A673 (cell line): Measurements from ENCODE around the gene MAP3K13. TPM values are rescaled to one million over a fixed set of nuclear protein-coding genes. Genes with fewer than 3 reads are reported as not detected.

Experiments used
- BruUV-seq: library from RNA; stranded (reverse); fragments of 400-500 nt; replicated peaks from 2 replicates; lab custom pipeline; 2021; lab: Mats Ljungman, UMichigan
- CTCF ChIA-PET: fragments of 300-600 bp; sonication (Branson Sonifier 250); formaldehyde crosslinking; loops from one replicate; lab custom pipeline; 2022; ENCODE audit warnings: antibody characterized with exemption; lab: Charles Lee
- POLR2A ChIA-PET: fragments of 300-600 bp; sonication (Branson Sonifier 250); formaldehyde crosslinking; loops from one replicate; lab custom pipeline; 2022; ENCODE audit warnings: antibody characterized with exemption; ENCODE audit not compliant: low non-redundant PET; lab: Charles Lee
- DNase-seq: peaks from one replicate; pipeline ENCODE4 v3.0.0-alpha.2; 2015; ENCODE audit warnings: low spot score
- H3K27ac ChIP-seq: fragments of 200-600 bp; sonication (generic); 2 replicates; pipeline ENCODE4 v1.5.1; 2016; ENCODE audit warnings: mixed run types, low read depth, mild to moderate bottlenecking, mixed read lengths, antibody characterized with exemption, low read length; ENCODE audit not compliant: poor library complexity, severe bottlenecking
- H3K27me3 ChIP-seq: fragments of 200-600 bp; sonication (generic); replicated peaks from 2 replicates; pipeline ENCODE4 v1.6.1; 2017; ENCODE audit warnings: mixed run types, low read depth, mild to moderate bottlenecking, mixed read lengths, antibody characterized with exemption, low read length; ENCODE audit not compliant: insufficient read depth, poor library complexity
- H3K36me3 ChIP-seq: fragments of 200-600 bp; sonication (generic); 2 replicates; pipeline ENCODE4 v1.6.1; 2016; ENCODE audit warnings: mixed run types, mild to moderate bottlenecking, mixed read lengths, antibody characterized with exemption, low read length; ENCODE audit not compliant: insufficient read depth, poor library complexity, severe bottlenecking
- H3K4me1 ChIP-seq: fragments of 200-600 bp; sonication (generic); 2 replicates; pipeline ENCODE4 v1.6.1; 2017; ENCODE audit warnings: mixed run types, mild to moderate bottlenecking, mixed read lengths, antibody characterized with exemption, low read length; ENCODE audit not compliant: insufficient read depth, poor library complexity, severe bottlenecking
- H3K4me3 ChIP-seq: fragments of 200-600 bp; sonication (generic); 2 replicates; pipeline ENCODE4 v1.5.1; 2016; ENCODE audit warnings: low read depth, mixed run types, mild to moderate bottlenecking, mixed read lengths, low read length; ENCODE audit not compliant: poor library complexity, severe bottlenecking
- H3K9me3 ChIP-seq: fragments of 200-600 bp; sonication (generic); 2 replicates; pipeline ENCODE4 v1.6.1; 2016; ENCODE audit warnings: mixed run types, low read depth, mild to moderate bottlenecking, mixed read lengths, antibody characterized with exemption, low read length; ENCODE audit not compliant: poor library complexity, severe bottlenecking
- EZH2 ChIP-seq: fragments of 200-600 bp; sonication (generic); IDR thresholded peaks from 2 replicates; pipeline ENCODE4 v1.6.1; 2017; ENCODE audit warnings: borderline replicate concordance, low read depth, mild to moderate bottlenecking, mixed read lengths, antibody characterized with exemption, low read length; ENCODE audit not compliant: poor library complexity, severe bottlenecking
- intact Hi-C: fragments of 100-400 bp; cut with micrococcal nuclease; formaldehyde crosslinking; loops from one replicate; pipeline ENCODE4 v1.10.0; 2022; ENCODE audit not compliant: unreplicated experiment
- total RNA-seq: library from RNA; stranded (reverse); gene quantifications from 2 replicates; pipeline ENCODE4 v1.2.3, GENCODE V29; 2021
- TF ChIP-seq, protein P1 (sequence below): fragments of 300-800, 200-600 bp; sonication (generic); conservative IDR thresholded peaks from 2 replicates; pipeline ENCODE4 v1.5.1; 2017; ENCODE audit warnings: low read depth, mild to moderate bottlenecking, antibody characterized with exemption, low read length, moderate library complexity, mixed read lengths

The MAP3K13 gene
- total RNA-seq, 1 experiment from 2014 or later, result 26.8 TPM

DNA sequence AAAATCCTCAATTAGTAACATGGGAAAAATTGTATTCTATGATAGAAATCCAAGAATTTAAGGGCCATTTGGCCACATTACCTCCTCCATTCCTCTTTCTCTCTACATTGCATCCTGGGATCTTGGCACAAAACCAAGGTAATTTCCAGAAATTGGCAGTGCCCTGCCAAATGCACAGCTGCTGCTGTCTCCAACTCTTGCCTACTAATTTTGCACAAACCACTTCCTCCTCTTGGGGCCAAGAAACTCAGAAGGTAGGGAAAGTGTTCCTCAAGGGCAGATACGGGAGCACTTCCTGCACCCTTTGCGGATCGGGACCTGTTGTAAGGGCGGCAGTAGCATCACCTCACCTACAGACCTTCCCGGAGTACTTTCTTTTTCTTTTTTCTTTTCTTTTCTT, 57.8 kb downstream of the MAP3K13 start:
- Histone ChIP-seq H3K27me3 (no peaks in the 10 kb centered on the region), H3K27ac (no peak overlapping the region), H3K9me3 (no peaks in the 10 kb centered on the region), H3K4me1 (peaks cover 4% of the 10 kb centered on the region), H3K36me3 (no peaks in the 10 kb centered on the region), H3K4me3 (no peak overlapping the region)
- TF ChIP-seq, protein P1, sequence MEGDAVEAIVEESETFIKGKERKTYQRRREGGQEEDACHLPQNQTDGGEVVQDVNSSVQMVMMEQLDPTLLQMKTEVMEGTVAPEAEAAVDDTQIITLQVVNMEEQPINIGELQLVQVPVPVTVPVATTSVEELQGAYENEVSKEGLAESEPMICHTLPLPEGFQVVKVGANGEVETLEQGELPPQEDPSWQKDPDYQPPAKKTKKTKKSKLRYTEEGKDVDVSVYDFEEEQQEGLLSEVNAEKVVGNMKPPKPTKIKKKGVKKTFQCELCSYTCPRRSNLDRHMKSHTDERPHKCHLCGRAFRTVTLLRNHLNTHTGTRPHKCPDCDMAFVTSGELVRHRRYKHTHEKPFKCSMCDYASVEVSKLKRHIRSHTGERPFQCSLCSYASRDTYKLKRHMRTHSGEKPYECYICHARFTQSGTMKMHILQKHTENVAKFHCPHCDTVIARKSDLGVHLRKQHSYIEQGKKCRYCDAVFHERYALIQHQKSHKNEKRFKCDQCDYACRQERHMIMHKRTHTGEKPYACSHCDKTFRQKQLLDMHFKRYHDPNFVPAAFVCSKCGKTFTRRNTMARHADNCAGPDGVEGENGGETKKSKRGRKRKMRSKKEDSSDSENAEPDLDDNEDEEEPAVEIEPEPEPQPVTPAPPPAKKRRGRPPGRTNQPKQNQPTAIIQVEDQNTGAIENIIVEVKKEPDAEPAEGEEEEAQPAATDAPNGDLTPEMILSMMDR, result no peak
- TF ChIP-seq EZH2, result no peak
- peak; percentile 39 for DNase-seq
- intact Hi-C loops, result no loop called here
- POLR2A ChIA-PET, result no interaction called here
- CTCF ChIA-PET, result no interaction called here
- no TSS peak for BruUV-seq

DNA sequence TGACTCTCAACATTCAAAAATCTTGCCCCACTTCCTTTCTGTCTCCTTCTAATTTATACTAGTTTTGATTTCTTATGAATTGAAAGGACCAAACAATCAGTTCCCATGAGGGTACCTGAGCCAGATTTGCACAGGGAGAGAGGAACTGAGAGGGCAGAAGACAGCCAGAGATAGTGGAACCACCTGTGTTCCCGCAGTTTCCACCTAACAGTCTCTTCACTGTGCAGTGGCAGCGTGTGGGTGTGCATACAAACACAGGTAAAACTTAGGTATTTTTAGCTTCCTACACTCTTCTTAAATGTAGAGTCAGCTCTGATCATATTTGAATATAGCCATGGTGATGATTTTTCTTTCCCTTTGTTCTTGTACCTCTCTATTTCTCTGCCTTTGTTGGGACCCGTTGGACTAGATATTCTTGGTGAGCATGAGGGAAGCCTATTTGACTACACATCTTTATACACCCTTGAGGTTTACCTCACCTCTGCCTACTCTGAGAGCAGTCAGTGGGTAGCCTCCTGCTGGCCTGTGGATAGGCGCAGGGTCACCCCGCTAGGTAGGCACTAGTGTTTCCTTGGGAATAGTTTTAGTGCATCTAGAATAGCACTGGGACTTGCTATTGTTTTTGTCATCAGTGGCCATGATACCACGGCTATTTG, 58.8 kb downstream of the MAP3K13 start:
- no peaks in the 10 kb centered on the region for H3K36me3 ChIP-seq
- H3K4me1 ChIP-seq, result peaks cover 4% of the 10 kb centered on the region
- H3K9me3 ChIP-seq, result no peaks in the 10 kb centered on the region
- intact Hi-C loops, result no loop called here
- ChIA-PET POLR2A (no interaction called here), CTCF (interaction anchor here (0.6 kb wide), 1 partner anchor 67 kb away, joined by 5 read pairs; no protein-coding TSS in a partner anchor)
- BruUV-seq, result no TSS peak
- H3K4me3 ChIP-seq, result no peak overlapping the region
- no peak for DNase-seq
- TF ChIP-seq EZH2, result no peak
- TF ChIP-seq, protein P1, result no peak
- no peaks in the 10 kb centered on the region for H3K27me3 ChIP-seq
- H3K27ac ChIP-seq, result no peak overlapping the region

DNA sequence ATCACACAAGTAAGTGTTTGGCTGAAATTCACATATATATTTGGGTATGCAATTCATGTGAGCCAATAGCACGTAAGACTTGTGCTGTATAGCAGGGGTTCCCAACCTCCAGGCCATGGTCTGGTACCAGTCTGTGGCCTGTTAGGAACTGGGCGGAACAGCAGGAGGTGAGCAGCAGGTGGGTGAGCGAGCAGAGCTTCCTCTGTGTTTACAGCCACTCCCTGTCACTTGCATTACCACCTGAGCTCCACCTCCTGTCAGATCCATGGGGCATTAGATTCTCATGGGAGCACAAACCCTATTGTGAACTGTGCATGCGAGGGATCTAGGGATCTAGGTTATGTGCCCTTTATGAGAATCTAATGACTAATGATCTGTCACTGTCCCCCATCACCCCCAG, 59.7 kb downstream of the MAP3K13 start:
- no peak for DNase-seq
- intact Hi-C loops, result no loop called here
- H3K4me3 ChIP-seq, result no peak overlapping the region
- no peak for TF ChIP-seq EZH2
- TF ChIP-seq, protein P1, result no peak
- no peaks in the 10 kb centered on the region for H3K27me3 ChIP-seq
- H3K36me3 ChIP-seq, result no peaks in the 10 kb centered on the region
- ChIA-PET POLR2A (no interaction called here), CTCF (interaction anchor here (0.6 kb wide), 1 partner anchor 68 kb away, joined by 5 read pairs; no protein-coding TSS in a partner anchor)
- no peak overlapping the region for H3K27ac ChIP-seq
- H3K4me1 ChIP-seq, result peaks cover 4% of the 10 kb centered on the region
- no peaks in the 10 kb centered on the region for H3K9me3 ChIP-seq
- no TSS peak for BruUV-seq
